ENCODE data around the gene NAALADL2. TPM values are rescaled to one million over a fixed set of nuclear protein-coding genes. Genes with fewer than 3 reads are reported as not detected.

The NAALADL2 gene
- total and polyA plus RNA-seq, 2 of the 4 experiments (the other 2 are of a cell fraction): 3.8 to 19.2 TPM

DNA sequence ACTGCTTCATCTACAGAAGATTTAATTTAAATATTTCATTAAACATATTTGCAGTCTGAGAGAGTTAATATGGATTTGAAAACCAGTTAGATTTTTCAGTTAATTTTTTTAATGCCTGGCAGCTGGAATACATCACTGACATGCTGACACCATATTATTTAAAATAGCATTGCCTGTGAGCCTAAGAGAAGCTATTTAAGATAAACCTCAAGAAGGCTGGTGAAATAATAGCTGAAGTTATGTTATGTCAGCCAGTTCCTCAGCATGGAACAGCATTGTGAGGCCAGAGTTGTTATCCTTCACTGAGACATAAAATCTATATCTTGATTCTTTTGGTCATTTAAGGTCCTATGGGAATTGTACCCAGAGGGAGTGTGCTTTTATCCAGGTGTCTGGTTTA is 705.2 kb downstream of the NAALADL2 start:
- TF ChIP-seq MAFK (IDR thresholded peaks at IDR 0.05; ENCODE audit: low read depth, low read length): no peak
- TF ChIP-seq CHD1 (IDR thresholded peaks at IDR 0.05; ENCODE audit: low read depth, low read length): no peak
- TF ChIP-seq RAD21 (IDR thresholded peaks at IDR 0.05; ENCODE audit: low read length): no peak
- TF ChIP-seq CTCF (conservative IDR thresholded peaks at IDR 0.05; ENCODE audit: low read depth, low read length): no peak
- no peak for TF ChIP-seq MAZ (IDR thresholded peaks at IDR 0.05; ENCODE audit: borderline replicate concordance, low read depth, low read length)
- no peak for TF ChIP-seq SMC3 (IDR thresholded peaks at IDR 0.05; ENCODE audit: low read depth, low read length)
- no peak for TF ChIP-seq ELK1 (IDR thresholded peaks at IDR 0.05; ENCODE audit: borderline replicate concordance, low read depth, low read length)
- no peak for TF ChIP-seq NFE2L2 (IDR thresholded peaks at IDR 0.05; ENCODE audit: low read depth, low read length)
- TF ChIP-seq RCOR1 (IDR thresholded peaks at IDR 0.05; ENCODE audit: insufficient replicate concordance, low read length): no peak
- TF ChIP-seq MXI1 (IDR thresholded peaks at IDR 0.05; ENCODE audit: borderline replicate concordance, low read depth, low read length): no peak
- TF ChIP-seq RFX5 (IDR thresholded peaks at IDR 0.05; ENCODE audit: low read depth, low read length): no peak
- TF ChIP-seq FOS (IDR thresholded peaks at IDR 0.05; ENCODE audit: low read depth, low read length): no peak
- no peak for TF ChIP-seq USF2 (IDR thresholded peaks at IDR 0.05; ENCODE audit: low read depth, low read length)
- TF ChIP-seq BHLHE40 (IDR thresholded peaks at IDR 0.05; ENCODE audit: low read depth, low read length): no peak
- no peak for TF ChIP-seq POLR2A (IDR thresholded peaks at IDR 0.05; ENCODE audit: low read depth, low read length)
- no peak for TF ChIP-seq CEBPB (IDR thresholded peaks at IDR 0.05; ENCODE audit: low read depth, low read length)
- Histone ChIP-seq H3K23ac (ENCODE audit: low read depth, low read length) (no peak overlapping the region), H3K9me1 (ENCODE audit: insufficient read depth, low read length) (no peaks in the 10 kb centered on the region), H2BK5ac (ENCODE audit: low read depth, low read length, poor library complexity, severe bottlenecking) (no peak overlapping the region), H4K5ac (ENCODE audit: low read depth, low read length) (no peak overlapping the region), H4K91ac (ENCODE audit: insufficient read depth, low read depth, low read length) (no peak overlapping the region), H2BK15ac (ENCODE audit: low read depth, low read length) (no peak overlapping the region), H3K4me2 (ENCODE audit: low read depth, low read length) (no peak overlapping the region), H3K79me1 (ENCODE audit: low read depth in 1 of 2, low read length in 2 of 2) (no peaks in the 10 kb centered on the region), H3K14ac (replicated peaks; ENCODE audit: low read depth, low read length) (no peak overlapping the region), H4K20me1 (ENCODE audit: insufficient read depth, low read length) (no peaks in the 10 kb centered on the region), H3K4ac (ENCODE audit: low read depth, low read length) (no peak overlapping the region), H2AK5ac (ENCODE audit: low read depth, low read length) (no peak overlapping the region), H2BK120ac (ENCODE audit: low read depth, low read length) (no peak overlapping the region), H3K9ac (ENCODE audit: low read depth, low read length) (no peak overlapping the region), H3K56ac (ENCODE audit: extremely low read depth, insufficient read depth, low read length) (no peak overlapping the region), H3K27me3 (ENCODE audit: control insufficient read depth, insufficient read depth, low read length) (no peaks in the 10 kb centered on the region), H3K18ac (ENCODE audit: low read depth, low read length) (peak overlapping the region; percentile 38; the same call in 1 of the 2 replicates), H4K8ac (ENCODE audit: low read depth in 2 of 2, low read length in 2 of 2) (peak overlapping the region in 1 of 2 experiments; percentile 56; a peak in 1 of 4 replicates), H3K27ac (ENCODE audit: insufficient read depth, low read length) (no peak overlapping the region), H3K9me3 (ENCODE audit: control insufficient read depth, insufficient read depth, low read length) (no peaks in the 10 kb centered on the region), H3K4me3 (ENCODE audit: insufficient read depth, low read depth, low read length) (no peak overlapping the region), H2AK9ac (replicated peaks; ENCODE audit: low read depth, low read length, poor library complexity) (no peak overlapping the region), H2BK20ac (ENCODE audit: low read depth, low read length) (no peak overlapping the region), H3K4me1 (ENCODE audit: control insufficient read depth, insufficient read depth, low read length) (no peaks in the 10 kb centered on the region), H2AFZ (replicated peaks; ENCODE audit: low read length, poor library complexity) (no peak overlapping the region), H3K36me3 (ENCODE audit: control insufficient read depth, insufficient read depth, low read length) (no peaks in the 10 kb centered on the region)
- BruUV-seq (replicated peaks): no TSS peak
- ChIA-PET POLR2A (ENCODE audit: unreplicated experiment) (interaction anchor here (0.6 kb wide), 1 partner anchor 951 kb away, joined by 3 read pairs; no protein-coding TSS in a partner anchor), CTCF (no interaction called here)
- in situ Hi-C loops (cut with MboI; ENCODE audit: low sequenced_read_pairs): no loop called here
- dilution Hi-C loops (cut with HindIII; ENCODE audit: low sequenced_read_pairs, unreplicated experiment): no loop called here
- DNase-seq (peak; percentile 18), ATAC-seq (ENCODE audit: low read depth) (peak; percentile 29; the same call in 1 of the 2 replicates)
- intact Hi-C loops (cut with micrococcal nuclease): no loop called here

All from IMR-90 (cell line).